Measurements from ENCODE around the gene CAPN2.
"Not testable (repeated sequence)": the region's sequence is repeated elsewhere in the genome, so short reads cannot be mapped to it uniquely, and the experiment has no call there.

CAPN2 gene

GRCh38 chr1:223733898-223734852, 21.8 kb downstream of the CAPN2 start:
- H3K9ac ChIP-seq (ENCODE audit: low read depth, low read length, poor library complexity) = no peak overlapping the region
- no peak overlapping the region for H2AK5ac ChIP-seq (ENCODE audit: low read depth, low read length)
- H3K23ac ChIP-seq (ENCODE audit: low read depth, low read length, poor library complexity) = no peak overlapping the region
- no peak overlapping the region for H2BK5ac ChIP-seq (ENCODE audit: low read length)
- no peak overlapping the region for H3K4ac ChIP-seq (ENCODE audit: low read length)
- H2AFZ ChIP-seq (ENCODE audit: low read length) = no peak overlapping the region
- H3K27me3 ChIP-seq (ENCODE audit: control insufficient read depth in 3 of 3, insufficient read depth in 3 of 3, low read depth in 1 of 3, low read length in 3 of 3) = no peaks in the 10 kb centered on the region
- H3K14ac ChIP-seq (ENCODE audit: low read length) = peak overlapping the region; percentile 48
- no peaks in the 10 kb centered on the region for H3K79me1 ChIP-seq (ENCODE audit: low read depth, low read length)
- H3K27ac ChIP-seq (replicated peaks; ENCODE audit: low read length) = no peak overlapping the region
- no peak overlapping the region for H3K4me3 ChIP-seq (ENCODE audit: low read length in 2 of 2)
- no CpG with 5 or more reads among the region's 20 CpGs for WGBS, 2 donors (ENCODE audit: extremely low coverage in 2 of 2, insufficient read length in 2 of 2, insufficient replicate concordance in 1 of 2)
- H3K9me3 ChIP-seq (replicated peaks in 1 of 2; ENCODE audit: control insufficient read depth in 2 of 2, insufficient read depth in 1 of 2, low read depth in 1 of 2, low read length in 2 of 2) = no peaks in the 10 kb centered on the region
- no peak overlapping the region for H3K18ac ChIP-seq (ENCODE audit: low read length)
- peaks cover 3 to 34% of the 10 kb centered on the region in 2 donors for H3K36me3 ChIP-seq (replicated peaks in 1 of 2; ENCODE audit: control insufficient read depth in 2 of 2, insufficient read depth in 2 of 2, low read length in 2 of 2)
- H4K91ac ChIP-seq (ENCODE audit: low read depth, low read length, poor library complexity) = no peak overlapping the region
- H2BK12ac ChIP-seq (ENCODE audit: low read length) = no peak overlapping the region
- H3K4me2 ChIP-seq (ENCODE audit: insufficient read depth, low read length, poor library complexity, severe bottlenecking) = no peak overlapping the region
- no peak for DNase-seq (ENCODE audit: low spot score)
- H2BK120ac ChIP-seq (ENCODE audit: low read depth, low read length) = no peak overlapping the region
- H3K4me1 ChIP-seq (ENCODE audit: control insufficient read depth in 2 of 2, insufficient read depth in 1 of 2, low read depth in 1 of 2, low read length in 2 of 2) = peaks cover 0 to 11% of the 10 kb centered on the region in 2 donors
- no peak overlapping the region for H4K8ac ChIP-seq (ENCODE audit: low read depth, low read length)
- H2BK15ac ChIP-seq (ENCODE audit: low read length) = no peak overlapping the region

- H3K4me1 ChIP-seq (ENCODE audit: control insufficient read depth in 2 of 2, insufficient read depth in 1 of 2, low read depth in 1 of 2, low read length in 2 of 2); H3K18ac ChIP-seq (ENCODE audit: low read length); H2BK120ac ChIP-seq (ENCODE audit: low read depth, low read length); H3K23ac ChIP-seq (ENCODE audit: low read depth, low read length, poor library complexity); H3K4ac ChIP-seq (ENCODE audit: low read length); H2AFZ ChIP-seq (ENCODE audit: low read length); H2BK12ac ChIP-seq (ENCODE audit: low read length); H3K9me3 ChIP-seq (replicated peaks in 1 of 2; ENCODE audit: control insufficient read depth in 2 of 2, insufficient read depth in 1 of 2, low read depth in 1 of 2, low read length in 2 of 2); H3K14ac ChIP-seq (ENCODE audit: low read length); H3K79me1 ChIP-seq (ENCODE audit: low read depth, low read length); H3K4me2 ChIP-seq (ENCODE audit: insufficient read depth, low read length, poor library complexity, severe bottlenecking); H2AK5ac ChIP-seq (ENCODE audit: low read depth, low read length); H3K4me3 ChIP-seq (ENCODE audit: low read length in 2 of 2); H2BK15ac ChIP-seq (ENCODE audit: low read length); DNase-seq (ENCODE audit: low spot score); H3K9ac ChIP-seq (ENCODE audit: low read depth, low read length, poor library complexity); H2BK5ac ChIP-seq (ENCODE audit: low read length); H3K27me3 ChIP-seq (ENCODE audit: control insufficient read depth in 3 of 3, insufficient read depth in 3 of 3, low read depth in 1 of 3, low read length in 3 of 3); H4K91ac ChIP-seq (ENCODE audit: low read depth, low read length, poor library complexity); H3K27ac ChIP-seq (replicated peaks; ENCODE audit: low read length); H4K8ac ChIP-seq (ENCODE audit: low read depth, low read length): not testable (repeated sequence)
- WGBS, 2 donors (ENCODE audit: extremely low coverage in 2 of 2, insufficient read length in 2 of 2, insufficient replicate concordance in 1 of 2) = no CpG with 5 or more reads among the region's 5 CpGs
- peaks cover 3 to 28% of the 10 kb centered on the region in 2 donors for H3K36me3 ChIP-seq (replicated peaks in 1 of 2; ENCODE audit: control insufficient read depth in 2 of 2, insufficient read depth in 2 of 2, low read length in 2 of 2)
Observed at GRCh38 chr1:223736638-223737037, 24.3 kb downstream of the CAPN2 start.

- no peak overlapping the region for H3K4me3 ChIP-seq (ENCODE audit: low read length in 2 of 2)
- peak overlapping the region; percentile 16 for H2BK12ac ChIP-seq (ENCODE audit: low read length)
- H4K8ac ChIP-seq (ENCODE audit: low read depth, low read length) = no peak overlapping the region
- H3K9ac ChIP-seq (ENCODE audit: low read depth, low read length, poor library complexity) = no peak overlapping the region
- no peak overlapping the region for H2BK120ac ChIP-seq (ENCODE audit: low read depth, low read length)
- no peak overlapping the region for H3K14ac ChIP-seq (ENCODE audit: low read length)
- no peaks in the 10 kb centered on the region for H3K27me3 ChIP-seq (ENCODE audit: control insufficient read depth in 3 of 3, insufficient read depth in 3 of 3, low read depth in 1 of 3, low read length in 3 of 3)
- no CpG with 5 or more reads among the region's 7 CpGs for WGBS, 2 donors (ENCODE audit: extremely low coverage in 2 of 2, insufficient read length in 2 of 2, insufficient replicate concordance in 1 of 2)
- peaks cover 2 to 28% of the 10 kb centered on the region in 2 donors for H3K36me3 ChIP-seq (replicated peaks in 1 of 2; ENCODE audit: control insufficient read depth in 2 of 2, insufficient read depth in 2 of 2, low read length in 2 of 2)
- no peak for DNase-seq (ENCODE audit: low spot score)
- no peak overlapping the region for H3K4me2 ChIP-seq (ENCODE audit: insufficient read depth, low read length, poor library complexity, severe bottlenecking)
- no peaks in the 10 kb centered on the region for H3K9me3 ChIP-seq (replicated peaks in 1 of 2; ENCODE audit: control insufficient read depth in 2 of 2, insufficient read depth in 1 of 2, low read depth in 1 of 2, low read length in 2 of 2)
- H2BK15ac ChIP-seq (ENCODE audit: low read length) = no peak overlapping the region
- no peak overlapping the region for H2AFZ ChIP-seq (ENCODE audit: low read length)
- H3K4ac ChIP-seq (ENCODE audit: low read length) = no peak overlapping the region
- peaks cover 0 to 10% of the 10 kb centered on the region in 2 donors for H3K4me1 ChIP-seq (ENCODE audit: control insufficient read depth in 2 of 2, insufficient read depth in 1 of 2, low read depth in 1 of 2, low read length in 2 of 2)
- peak overlapping the region; percentile 80 for H3K18ac ChIP-seq (ENCODE audit: low read length)
- H3K23ac ChIP-seq (ENCODE audit: low read depth, low read length, poor library complexity) = no peak overlapping the region
- no peak overlapping the region for H2AK5ac ChIP-seq (ENCODE audit: low read depth, low read length)
- H3K79me1 ChIP-seq (ENCODE audit: low read depth, low read length) = no peaks in the 10 kb centered on the region
- H4K91ac ChIP-seq (ENCODE audit: low read depth, low read length, poor library complexity) = no peak overlapping the region
- no peak overlapping the region for H2BK5ac ChIP-seq (ENCODE audit: low read length)
- no peak overlapping the region for H3K27ac ChIP-seq (replicated peaks; ENCODE audit: low read length)
Observed at GRCh38 chr1:223737342-223737741, 25.0 kb downstream of the CAPN2 start.

GRCh38 chr1:223738465-223739365, 26.4 kb downstream of the CAPN2 start:
- no peaks in the 10 kb centered on the region for H3K9me3 ChIP-seq (replicated peaks in 1 of 2; ENCODE audit: control insufficient read depth in 2 of 2, insufficient read depth in 1 of 2, low read depth in 1 of 2, low read length in 2 of 2)
- no peak overlapping the region for H3K9ac ChIP-seq (ENCODE audit: low read depth, low read length, poor library complexity)
- no peak for DNase-seq (ENCODE audit: low spot score)
- H2BK15ac ChIP-seq (ENCODE audit: low read length) = no peak overlapping the region
- H2BK5ac ChIP-seq (ENCODE audit: low read length) = no peak overlapping the region
- no peak overlapping the region for H3K4me3 ChIP-seq (ENCODE audit: low read length in 2 of 2)
- no peak overlapping the region for H2AK5ac ChIP-seq (ENCODE audit: low read depth, low read length)
- H3K4ac ChIP-seq (ENCODE audit: low read length) = no peak overlapping the region
- no CpG with 5 or more reads among the region's 14 CpGs for WGBS, 2 donors (ENCODE audit: extremely low coverage in 2 of 2, insufficient read length in 2 of 2, insufficient replicate concordance in 1 of 2)
- H3K36me3 ChIP-seq (replicated peaks in 1 of 2; ENCODE audit: control insufficient read depth in 2 of 2, insufficient read depth in 2 of 2, low read length in 2 of 2) = peaks cover 8 to 31% of the 10 kb centered on the region in 2 donors
- no peak overlapping the region for H3K14ac ChIP-seq (ENCODE audit: low read length)
- no peaks in the 10 kb centered on the region for H3K79me1 ChIP-seq (ENCODE audit: low read depth, low read length)
- no peak overlapping the region for H3K27ac ChIP-seq (replicated peaks; ENCODE audit: low read length)
- H2BK120ac ChIP-seq (ENCODE audit: low read depth, low read length) = no peak overlapping the region
- no peak overlapping the region for H4K91ac ChIP-seq (ENCODE audit: low read depth, low read length, poor library complexity)
- H2BK12ac ChIP-seq (ENCODE audit: low read length) = no peak overlapping the region
- no peak overlapping the region for H3K23ac ChIP-seq (ENCODE audit: low read depth, low read length, poor library complexity)
- no peak overlapping the region for H3K4me2 ChIP-seq (ENCODE audit: insufficient read depth, low read length, poor library complexity, severe bottlenecking)
- H2AFZ ChIP-seq (ENCODE audit: low read length) = no peak overlapping the region
- no peaks in the 10 kb centered on the region for H3K27me3 ChIP-seq (ENCODE audit: control insufficient read depth in 3 of 3, insufficient read depth in 3 of 3, low read depth in 1 of 3, low read length in 3 of 3)
- H3K18ac ChIP-seq (ENCODE audit: low read length) = no peak overlapping the region
- H3K4me1 ChIP-seq (ENCODE audit: control insufficient read depth in 2 of 2, insufficient read depth in 1 of 2, low read depth in 1 of 2, low read length in 2 of 2) = peaks cover 0 to 3% of the 10 kb centered on the region in 2 donors
- no peak overlapping the region for H4K8ac ChIP-seq (ENCODE audit: low read depth, low read length)

Data from neuronal stem cell (in vitro differentiated cells).